ENCODE data around the gene TMEM242.

TMEM242 gene

DNA sequence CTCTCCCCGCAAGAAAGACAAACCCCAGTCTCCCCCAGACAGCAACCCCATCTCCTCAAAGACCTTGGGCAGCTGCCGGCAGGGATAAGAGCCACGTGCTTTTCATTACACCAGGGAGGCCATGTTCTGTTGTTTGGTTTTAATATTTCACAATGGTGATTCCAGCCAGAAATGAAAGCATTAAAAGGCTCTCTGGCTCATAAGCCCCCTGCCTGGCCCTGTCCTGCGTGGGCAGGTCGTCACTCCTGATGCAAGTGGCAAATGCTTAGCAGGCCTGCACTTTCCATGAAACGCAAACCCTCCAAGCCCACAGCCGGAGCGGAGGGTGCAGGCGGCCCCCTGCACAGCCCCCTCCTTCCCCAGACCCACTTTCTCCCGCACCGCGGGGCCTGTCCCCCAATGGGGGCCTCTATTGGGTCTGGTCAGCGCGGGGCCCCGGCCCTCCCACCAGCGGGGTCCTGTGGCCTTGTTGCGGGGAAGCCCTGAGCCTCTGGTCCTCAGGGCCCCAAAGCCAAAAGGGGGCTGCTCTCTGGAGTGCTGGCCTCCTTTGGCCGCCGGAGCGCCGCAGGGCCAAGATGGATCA, 77.2 kb downstream of the TMEM242 start:
- no peak for DNase-seq

DNA sequence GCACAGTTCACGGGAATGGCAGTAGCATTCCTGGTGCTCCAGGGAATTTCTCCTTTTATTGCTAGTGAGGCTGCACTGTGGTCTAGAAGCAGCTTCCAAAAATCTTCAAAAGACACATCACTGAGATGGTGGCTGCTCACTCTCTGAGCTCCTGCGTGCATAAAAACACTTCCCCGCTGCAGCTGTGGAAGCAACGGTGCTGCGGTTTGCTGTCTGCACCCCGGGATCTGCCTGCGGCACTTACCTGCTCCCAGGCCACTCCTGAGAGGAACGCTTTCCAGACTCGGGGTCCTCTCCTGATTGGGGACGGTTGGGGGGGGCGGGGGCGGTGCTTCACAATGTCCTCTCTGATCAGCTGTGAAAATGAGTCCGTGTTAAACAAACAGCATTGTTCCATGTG, 77.9 kb downstream of the TMEM242 start:
- DNase-seq: no peak

DNA sequence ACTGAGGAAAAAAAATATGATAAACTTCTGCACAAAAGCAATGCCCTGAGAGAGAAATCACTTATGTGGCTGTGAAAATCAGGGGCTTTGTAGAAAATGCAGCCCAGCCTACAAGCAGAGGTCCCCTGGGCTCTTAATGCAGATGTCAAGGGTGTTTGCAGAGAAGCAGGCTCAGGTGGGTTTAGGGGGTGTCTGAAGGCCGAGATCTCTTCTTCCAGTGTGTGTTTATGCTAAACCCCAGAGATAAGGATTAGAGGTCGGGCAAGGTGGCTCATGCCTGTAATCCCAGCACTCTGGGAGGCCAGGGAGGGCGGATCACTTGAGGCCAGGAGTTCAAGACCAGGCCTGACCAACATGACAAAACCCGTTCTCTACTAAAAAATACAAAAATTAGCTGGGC, 78.5 kb downstream of the TMEM242 start:
- DNase-seq: no peak

DNA sequence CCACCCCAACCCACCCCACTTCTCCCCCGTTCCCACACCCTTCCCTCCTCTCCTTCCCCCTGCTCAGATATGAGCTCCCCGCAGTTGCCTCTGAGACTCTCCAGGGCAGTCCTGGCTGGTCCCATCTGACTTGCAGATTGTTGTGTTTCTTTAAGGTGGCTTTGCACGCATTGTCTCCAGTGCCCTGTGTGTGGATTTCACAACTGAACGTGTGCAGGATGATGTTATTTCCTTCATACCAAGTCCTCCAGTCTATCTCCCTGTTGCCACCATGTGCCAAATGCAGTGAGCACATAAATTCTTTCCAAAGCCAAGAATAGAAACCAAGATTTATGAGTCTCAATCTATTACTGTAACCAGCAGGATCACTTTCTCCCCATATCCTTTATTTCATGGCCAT, 79.1 kb downstream of the TMEM242 start:
- DNase-seq: no peak

DNA sequence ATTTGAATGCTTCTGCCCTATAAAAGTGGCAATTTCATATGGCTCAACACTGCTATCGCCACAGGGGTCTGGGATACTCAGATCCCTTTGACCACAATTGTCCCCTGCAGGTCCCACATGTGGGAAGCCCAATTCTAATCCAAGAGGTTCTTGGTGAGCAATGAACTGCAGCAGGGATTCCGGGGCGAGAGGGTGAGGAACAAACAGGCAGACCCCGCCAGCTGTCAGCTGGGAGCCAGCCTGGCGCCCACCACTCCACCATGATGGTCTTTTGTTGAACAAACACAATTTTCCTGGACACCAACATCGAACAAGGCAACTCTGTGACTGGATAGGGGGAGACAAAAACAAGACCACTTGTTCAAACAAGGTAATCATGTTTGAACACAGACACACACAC, 80.5 kb downstream of the TMEM242 start:
- no peak for DNase-seq

DNA sequence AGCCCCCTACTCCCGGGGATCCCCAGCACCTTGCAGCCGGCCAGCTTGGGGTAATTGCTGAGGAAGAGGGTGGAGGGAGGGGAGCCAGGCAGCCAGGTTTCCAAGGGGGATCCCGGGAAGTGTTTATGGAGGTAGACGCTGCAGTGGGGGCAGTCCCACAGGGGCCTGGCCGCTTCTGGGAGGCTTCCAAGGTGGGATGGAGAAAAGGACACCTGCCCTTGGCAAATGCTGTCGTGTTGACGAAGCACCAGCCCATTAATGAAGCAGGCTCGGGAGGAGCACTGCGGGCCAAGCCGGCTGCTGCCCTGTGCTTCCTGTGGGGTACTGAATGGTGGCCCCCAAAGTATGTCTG, 82.4 kb downstream of the TMEM242 start:
- DNase-seq: no peak

DNA sequence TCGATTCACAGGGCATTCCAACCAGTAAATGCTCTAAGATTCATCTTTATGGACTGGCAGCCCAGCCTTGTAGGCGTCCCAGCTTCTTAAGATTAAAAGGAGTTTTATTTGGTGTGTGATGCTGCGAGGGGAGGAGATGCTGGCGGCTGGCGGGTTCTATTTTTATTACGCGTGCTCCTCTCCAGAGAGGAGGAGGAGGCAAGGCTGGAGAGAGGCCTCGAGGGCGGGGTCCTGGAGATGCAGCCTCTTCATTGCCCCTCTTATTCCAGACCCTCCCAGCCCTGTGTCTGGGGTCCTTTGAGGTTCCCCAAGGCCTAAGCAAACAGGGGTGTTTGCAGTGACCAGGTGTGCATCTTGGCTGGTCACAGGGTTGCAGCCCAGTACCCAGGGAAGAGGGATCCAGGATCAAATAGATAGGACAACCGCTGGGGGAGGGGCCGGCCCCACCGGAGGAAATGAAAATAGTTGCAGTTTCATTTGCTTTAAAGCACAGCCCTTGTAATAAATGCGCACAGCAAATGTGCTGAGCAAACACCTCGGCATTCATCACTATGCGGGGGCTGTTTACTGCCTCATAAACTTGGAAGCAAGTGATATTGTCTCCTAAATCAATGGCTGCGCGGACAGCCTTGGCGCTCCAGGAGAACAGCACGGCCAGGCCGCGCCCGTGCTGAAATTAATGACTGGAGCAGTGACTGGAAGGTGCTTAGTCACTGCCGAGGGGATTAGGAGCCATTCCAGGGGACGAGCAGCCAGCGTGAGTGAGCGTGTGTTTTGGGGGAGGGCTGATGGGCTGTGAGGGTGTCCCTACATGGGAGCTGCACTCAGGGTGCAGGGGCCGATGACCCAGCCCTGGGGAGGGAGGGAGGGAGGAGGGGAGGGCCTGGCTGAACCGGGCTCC, 83.0 kb downstream of the TMEM242 start:
- no peak for DNase-seq

DNA sequence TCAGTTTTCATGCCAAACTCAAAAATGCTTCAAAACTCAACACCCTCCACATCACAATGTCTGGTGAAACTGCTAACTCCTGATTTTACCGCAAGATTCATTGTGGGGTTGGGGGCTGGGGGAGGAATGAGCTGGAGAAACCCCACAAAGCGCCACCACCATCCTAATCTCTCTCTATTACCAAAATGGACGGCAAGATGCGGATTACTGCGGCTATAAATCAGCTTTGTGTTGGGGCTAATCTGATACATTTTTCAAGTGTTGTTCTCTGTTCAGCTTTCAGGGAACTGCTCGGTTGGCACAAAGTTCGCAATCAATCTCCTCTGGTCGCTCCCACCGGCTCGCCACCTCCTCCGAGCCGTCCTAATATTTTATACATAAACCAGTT, 83.7 kb downstream of the TMEM242 start:
- no peak for DNase-seq
